ENCODE measurements around the gene ARL6.

GRCh38 chr3:97831140-97831539 is 66.6 kb downstream of the ARL6 start:
- no peak for TF ChIP-seq CTCF (conservative IDR thresholded peaks at IDR 0.05; ENCODE audit: low read depth, low read length)
- TF ChIP-seq EZH2 (IDR thresholded peaks at IDR 0.05; ENCODE audit: low read length, unreplicated experiment) = no peak
